PC-3 (cell line): ENCODE results near the gene MYLK. TPM values are rescaled to one million over a fixed set of nuclear protein-coding genes. Genes with fewer than 3 reads are reported as not detected.
A peak's percentile ranks its signal among the peaks of the same experiment; 100 is the strongest.

Experiments
- ATAC-seq: fragments of 200-7000 bp; cut with Tn5 transposase; 2 replicates; pipeline ENCODE4 v1.9.1; 2020; ENCODE audit warnings: mild to moderate bottlenecking, moderate library complexity
- BruUV-seq: library from RNA; stranded (reverse); fragments of 400-500 nt; replicated peaks from 2 replicates; lab custom pipeline; 2021; lab: Mats Ljungman, UMichigan
- CTCF ChIA-PET: fragments of 300-600 bp; sonication (Branson Sonifier 250); formaldehyde crosslinking; loops from one replicate; lab custom pipeline; 2022; ENCODE audit warnings: antibody characterized with exemption; lab: Charles Lee
- POLR2A ChIA-PET: fragments of 300-600 bp; sonication (Branson Sonifier 250); formaldehyde crosslinking; loops from one replicate; lab custom pipeline; 2022; ENCODE audit warnings: antibody characterized with exemption; ENCODE audit not compliant: unreplicated experiment; lab: Charles Lee
- DNase-seq: peaks from one replicate; pipeline ENCODE4 v3.0.0-alpha.2; 2015
- H2AFZ ChIP-seq: fragments of 300-600 bp; sonication (generic); 2 replicates; pipeline ENCODE4 v1.6.0; 2016; ENCODE audit warnings: antibody characterized with exemption, low read length
- H3F3A ChIP-seq: fragments of 300-600 bp; sonication (generic); one replicate; pipeline ENCODE4 v1.6.0; 2017; ENCODE audit warnings: antibody characterized with exemption, low read length, control low read depth, mild to moderate bottlenecking; ENCODE audit not compliant: unreplicated experiment
- H3K27ac ChIP-seq: fragments of 300-600 bp; sonication (generic); 2 replicates; pipeline ENCODE4 v1.5.1; 2016; ENCODE audit warnings: mild to moderate bottlenecking, low read length
- H3K27me3 ChIP-seq: fragments of 300-600 bp; sonication (generic); 2 replicates; pipeline ENCODE4 v1.6.1; 2016; ENCODE audit warnings: low read length, mixed read lengths
- H3K36me3 ChIP-seq: fragments of 300-600 bp; sonication (generic); 2 replicates; pipeline ENCODE4 v1.6.1; 2016; ENCODE audit warnings: low read depth, mixed run types, low read length, mixed read lengths
- H3K4me1 ChIP-seq: fragments of 300-600 bp; sonication (generic); 2 replicates; pipeline ENCODE4 v1.5.1; 2016; ENCODE audit warnings: low read length; ENCODE audit not compliant: insufficient read depth
- H3K4me2 ChIP-seq: fragments of 300-600 bp; sonication (generic); 2 replicates; pipeline ENCODE4 v1.6.0; 2016; ENCODE audit warnings: low read length
- H3K4me3 ChIP-seq: fragments of 300-600 bp; sonication (generic); 2 replicates; pipeline ENCODE4 v1.5.1; 2016; ENCODE audit warnings: mild to moderate bottlenecking, low read length, mixed read lengths
- H3K79me2 ChIP-seq: fragments of 300-600 bp; sonication (generic); 2 replicates; pipeline ENCODE4 v1.6.1; 2017; ENCODE audit warnings: low read length, mixed read lengths
- H3K9ac ChIP-seq: fragments of 300-600 bp; sonication (generic); 2 replicates; pipeline ENCODE4 v1.6.0; 2016; ENCODE audit warnings: mild to moderate bottlenecking, low read length
- H3K9me2 ChIP-seq: fragments of 300-600 bp; sonication (generic); replicated peaks from 2 replicates; pipeline ENCODE4 v1.6.1; 2016; ENCODE audit warnings: mixed run types, low read length, mixed read lengths
- H3K9me3 ChIP-seq: fragments of 300-600 bp; sonication (generic); 2 replicates; pipeline ENCODE4 v1.6.1; 2016; ENCODE audit warnings: low read length, mixed read lengths
- H4K20me1 ChIP-seq: fragments of 300-600 bp; sonication (generic); 2 replicates; pipeline ENCODE4 v1.6.1; 2016; ENCODE audit warnings: low read length, mixed read lengths
- CTCF ChIP-seq: fragments of 300-600 bp; sonication (generic); conservative IDR thresholded peaks from 2 replicates; pipeline ENCODE4 v1.5.1; 2017; ENCODE audit warnings: antibody characterized with exemption, low read depth, mild to moderate bottlenecking, low read length
- EZH2 ChIP-seq: fragments of 300-600 bp; sonication (generic); IDR thresholded peaks from one replicate; pipeline ENCODE4 v1.6.1; 2017; ENCODE audit warnings: antibody characterized with exemption, mild to moderate bottlenecking, low read length; ENCODE audit not compliant: unreplicated experiment
- EZH2phosphoT487 ChIP-seq: fragments of 300-600 bp; sonication (generic); IDR thresholded peaks from 2 replicates; pipeline ENCODE4 v1.6.1; 2018; ENCODE audit warnings: mild to moderate bottlenecking, antibody characterized with exemption, low read length, borderline replicate concordance
- intact Hi-C: fragments of 100-400 bp; cut with micrococcal nuclease; formaldehyde crosslinking; loops from 2 replicates; pipeline ENCODE4 v1.9.0; 2023
- total RNA-seq: library from RNA; depleted of rRNA; stranded (reverse); fragments of >200 nt; gene quantifications from 2 replicates; pipeline ENCODE4 v1.2.3, GENCODE V29; 2014

The MYLK gene
- total RNA-seq, 1 experiment from 2014 or later, result 6.9 TPM

- Histone ChIP-seq H2AFZ (peak overlapping the region; percentile 87), H3K36me3 (peaks cover 37% of the 10 kb centered on the region), H3K27ac (peak overlapping the region; percentile 83), H3K4me2 (peak overlapping the region; percentile 90), H3K9ac (peak overlapping the region; percentile 81), H3K9me3 (0 out of 2 replicates have a peak, but pooled peaks cover 12% of the 10 kb centered on the region), H3K9me2 (no peaks in the 10 kb centered on the region), H3K79me2 (peaks cover 63% of the 10 kb centered on the region), H3K4me1 (peaks cover 35% of the 10 kb centered on the region), H3K27me3 (no peaks in the 10 kb centered on the region), H3K4me3 (peak overlapping the region; percentile 85), H3F3A (no peaks in the 10 kb centered on the region), H4K20me1 (peaks cover 16% of the 10 kb centered on the region)
- no TSS peak for BruUV-seq
- ChIA-PET CTCF (no interaction called here), POLR2A (interaction anchor here (0.6 kb wide), 1 partner anchor 53 kb away, joined by 4 read pairs; no protein-coding TSS in a partner anchor)
- ATAC-seq (peak; percentile 39), DNase-seq (peak; percentile 79)
- TF ChIP-seq EZH2 (no peak), CTCF (no peak), EZH2phosphoT487 (no peak)
- intact Hi-C loops, result loop anchor here (5.0 kb wide), 1 partner anchor 56 kb away; no protein-coding TSS in a partner anchor
Observed at GRCh38 chr3:123586131-123586530, 298.0 kb downstream of the MYLK start.

GRCh38 chr3:123584988-123585937 lies 298.9 kb downstream of the MYLK start, which contains the start of gene HACD2:
TSS of gene HACD2 (minus strand) at chr3:123585053. CDS start at chr3:123585027, 26 bp downstream.
- Histone ChIP-seq H3K4me2 (peak within 1 kb of the TSS; percentile 90), H3K79me2 (peaks cover 65% of the 10 kb centered on the region), H3K9me2 (no peaks in the 10 kb centered on the region), H3K9me3 (0 out of 2 replicates have a peak, but pooled peaks cover 7% of the 10 kb centered on the region), H2AFZ (peak within 1 kb of the TSS; percentile 87), H3F3A (no peaks in the 10 kb centered on the region), H3K9ac (peak within 1 kb of the TSS; percentile 81), H3K27ac (peak within 1 kb of the TSS; percentile 83), H3K36me3 (peaks cover 31% of the 10 kb centered on the region), H3K4me1 (peaks cover 35% of the 10 kb centered on the region), H4K20me1 (peaks cover 16% of the 10 kb centered on the region), H3K4me3 (peak within 1 kb of the TSS; percentile 85), H3K27me3 (no peaks in the 10 kb centered on the region)
- intact Hi-C loops, result loop anchor here (1.0 to 5.0 kb wide), 4 partner anchors 17 to 147 kb away; no protein-coding TSS in a partner anchor
- ATAC-seq, result peak; percentile 86
- DNase-seq, result peak; percentile 99
- TF ChIP-seq EZH2 (no peak), CTCF (no peak), EZH2phosphoT487 (no peak)
- no TSS peak for BruUV-seq
- POLR2A ChIA-PET, result interaction anchor here (0.5 to 0.7 kb wide), 2 partner anchors 16 to 1322 kb away, joined by 3 to 5 read pairs; no protein-coding TSS in a partner anchor
- CTCF ChIA-PET, result no interaction called here
